ENCODE data around the gene MAGI2. TPM values are rescaled to one million over a fixed set of nuclear protein-coding genes. Genes with fewer than 3 reads are reported as not detected.
A peak's percentile ranks its signal among the peaks of the same experiment; 100 is the strongest.

The MAGI2 gene
- total and polyA plus RNA-seq, 2 experiments from 2014 or later = 3.5 to 4.1 TPM

DNA sequence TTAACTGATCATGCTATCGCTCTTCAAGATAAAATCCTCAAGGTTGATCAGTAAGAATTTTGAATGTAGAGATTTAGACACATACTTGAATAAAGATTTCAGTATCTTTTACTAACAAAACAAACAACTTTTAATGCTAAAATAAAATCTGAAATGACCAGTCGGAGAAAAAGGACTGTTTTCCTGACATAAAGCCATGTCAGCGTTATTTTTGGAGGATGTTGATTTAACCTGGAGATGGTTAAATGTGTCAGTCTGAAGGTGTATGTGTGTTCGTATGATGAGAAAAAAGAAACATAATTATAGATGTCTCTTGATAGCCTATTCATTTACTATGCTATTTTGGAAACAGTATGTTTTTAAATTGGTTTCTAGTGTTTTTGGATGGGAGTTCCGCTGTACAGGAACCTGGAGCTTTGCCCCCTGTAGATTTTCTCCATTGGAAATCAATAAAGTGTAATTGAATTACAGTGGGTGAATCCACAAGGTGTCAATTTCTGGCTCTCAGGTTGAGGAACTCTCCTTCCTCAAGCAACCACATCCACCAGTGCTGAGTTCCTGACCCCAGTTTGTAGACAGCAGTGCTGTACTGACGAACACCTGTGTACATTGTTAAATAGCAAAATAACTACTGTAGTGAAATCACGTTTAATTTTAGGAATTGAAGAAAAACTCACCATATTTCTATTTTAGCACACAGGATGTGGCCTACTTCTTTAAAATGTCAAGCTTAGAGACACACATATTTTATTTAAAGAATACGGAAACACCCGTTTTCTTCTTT, 670.1 kb downstream of the MAGI2 start:
- H3K36me3 ChIP-seq (ENCODE audit: low read depth) = no peaks in the 10 kb centered on the region
- in situ Hi-C loops (cut with MboI) = no loop called here
- 91 to 94% methylated on average over 9 of the region's 9 CpGs for WGBS, 2 experiments (ENCODE audit: low coverage in 1 of 2, low lambda C conversion rate in 2 of 2, missing lambda C conversion rate in 2 of 2)
- no peak for DNase-seq
- no peaks in the 10 kb centered on the region for H3K4me1 ChIP-seq (ENCODE audit: insufficient read depth)
- H3K27ac ChIP-seq = no peak overlapping the region
- no peak overlapping the region for H2AFZ ChIP-seq
- no peaks in the 10 kb centered on the region for H3F3A ChIP-seq (ENCODE audit: insufficient read depth)
- no peaks in the 10 kb centered on the region for H4K20me1 ChIP-seq (ENCODE audit: insufficient read depth)
- H3K4me2 ChIP-seq (ENCODE audit: unreplicated experiment) = no peak overlapping the region
- H3K4me3 ChIP-seq = no peak overlapping the region
- H3K27me3 ChIP-seq (replicated peaks; ENCODE audit: insufficient read depth) = no peaks in the 10 kb centered on the region
- H3K9me2 ChIP-seq (ENCODE audit: insufficient read depth) = no peaks in the 10 kb centered on the region
- H3K9me3 ChIP-seq (ENCODE audit: low read depth) = no peaks in the 10 kb centered on the region
- TF ChIP-seq EZH2phosphoT487 (IDR thresholded peaks at IDR 0.05; ENCODE audit: insufficient read depth, low read depth) (no peak), EZH2 (IDR thresholded peaks at IDR 0.05; ENCODE audit: insufficient read depth, poor library complexity, severe bottlenecking) (no peak)
- no peaks in the 10 kb centered on the region for H3K79me2 ChIP-seq (ENCODE audit: insufficient read depth)
- H3K9ac ChIP-seq = no peak overlapping the region

DNA sequence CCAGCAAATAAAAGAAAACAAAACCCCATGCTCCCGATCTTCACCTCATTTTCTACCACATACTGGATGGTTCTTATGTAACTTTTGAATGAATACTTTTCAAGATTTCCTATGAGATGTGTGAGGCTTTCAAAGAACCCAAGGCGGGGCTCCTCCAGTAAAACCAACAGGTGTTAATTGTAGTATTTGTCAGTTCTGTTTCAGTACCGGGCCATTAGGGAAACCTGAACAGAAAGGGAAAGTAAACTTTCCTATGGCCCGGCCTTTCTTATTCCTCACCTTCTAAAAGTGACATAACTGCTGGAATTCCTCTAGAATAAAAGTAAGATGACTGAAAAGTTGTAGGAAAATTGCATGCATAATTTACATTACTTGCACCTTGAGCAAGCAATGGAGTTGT, 672.9 kb downstream of the MAGI2 start:
- Histone ChIP-seq H3K4me3 (no peak overlapping the region), H3K36me3 (ENCODE audit: low read depth) (no peaks in the 10 kb centered on the region), H3K4me2 (ENCODE audit: unreplicated experiment) (no peak overlapping the region), H2AFZ (no peak overlapping the region), H3K9me2 (ENCODE audit: insufficient read depth) (no peaks in the 10 kb centered on the region), H3K4me1 (ENCODE audit: insufficient read depth) (peaks cover 8% of the 10 kb centered on the region; the same call in 1 of the 2 replicates), H3K9me3 (ENCODE audit: low read depth) (no peaks in the 10 kb centered on the region), H3K9ac (no peak overlapping the region), H3F3A (ENCODE audit: insufficient read depth) (0 out of 2 replicates have a peak, but pooled peaks cover 3% of the 10 kb centered on the region), H3K27ac (no peak overlapping the region), H3K27me3 (replicated peaks; ENCODE audit: insufficient read depth) (no peaks in the 10 kb centered on the region), H4K20me1 (ENCODE audit: insufficient read depth) (no peaks in the 10 kb centered on the region), H3K79me2 (ENCODE audit: insufficient read depth) (no peaks in the 10 kb centered on the region)
- in situ Hi-C loops (cut with MboI) = no loop called here
- 85 to 89% methylated on average over 4 of the region's 4 CpGs for WGBS, 2 experiments (ENCODE audit: low coverage in 1 of 2, low lambda C conversion rate in 2 of 2, missing lambda C conversion rate in 2 of 2)
- no peak for TF ChIP-seq EZH2phosphoT487 (IDR thresholded peaks at IDR 0.05; ENCODE audit: insufficient read depth, low read depth)
- no peak for TF ChIP-seq EZH2 (IDR thresholded peaks at IDR 0.05; ENCODE audit: insufficient read depth, poor library complexity, severe bottlenecking)
- no peak for DNase-seq

DNA sequence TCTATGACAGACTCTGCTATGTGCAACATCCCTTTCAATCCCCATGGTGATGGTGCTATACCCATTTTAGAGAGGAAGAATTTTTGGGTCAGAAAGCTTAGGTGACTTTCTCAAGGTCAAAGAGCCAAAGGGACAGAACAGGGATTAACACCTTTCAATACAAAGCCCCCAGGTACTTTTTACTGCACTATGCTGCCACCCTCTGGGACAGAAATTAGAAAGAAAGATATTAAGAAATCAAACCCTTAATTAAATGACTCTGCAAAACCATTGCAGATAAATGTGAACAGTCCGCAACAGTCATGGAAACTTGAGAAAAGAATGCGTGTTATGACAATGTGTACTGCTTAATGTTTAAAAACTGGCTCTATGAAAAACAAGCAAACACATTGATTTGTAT, 673.7 kb downstream of the MAGI2 start:
- Histone ChIP-seq H3K27me3 (replicated peaks; ENCODE audit: insufficient read depth) (no peaks in the 10 kb centered on the region), H2AFZ (no peak overlapping the region), H3K4me2 (ENCODE audit: unreplicated experiment) (no peak overlapping the region), H3K79me2 (ENCODE audit: insufficient read depth) (no peaks in the 10 kb centered on the region), H3K27ac (no peak overlapping the region), H3K4me1 (ENCODE audit: insufficient read depth) (peaks cover 8% of the 10 kb centered on the region; the same call in 1 of the 2 replicates), H3K9me2 (ENCODE audit: insufficient read depth) (no peaks in the 10 kb centered on the region), H3F3A (ENCODE audit: insufficient read depth) (0 out of 2 replicates have a peak, but pooled peaks cover 3% of the 10 kb centered on the region), H4K20me1 (ENCODE audit: insufficient read depth) (no peaks in the 10 kb centered on the region), H3K9me3 (ENCODE audit: low read depth) (no peaks in the 10 kb centered on the region), H3K36me3 (ENCODE audit: low read depth) (no peaks in the 10 kb centered on the region), H3K4me3 (no peak overlapping the region), H3K9ac (no peak overlapping the region)
- WGBS, 2 experiments (ENCODE audit: low coverage in 1 of 2, low lambda C conversion rate in 2 of 2, missing lambda C conversion rate in 2 of 2) = 89 to 95% methylated on average over 2 of the region's 2 CpGs
- in situ Hi-C loops (cut with MboI) = no loop called here
- DNase-seq = no peak
- TF ChIP-seq EZH2phosphoT487 (IDR thresholded peaks at IDR 0.05; ENCODE audit: insufficient read depth, low read depth) = no peak
- no peak for TF ChIP-seq EZH2 (IDR thresholded peaks at IDR 0.05; ENCODE audit: insufficient read depth, poor library complexity, severe bottlenecking)

DNA sequence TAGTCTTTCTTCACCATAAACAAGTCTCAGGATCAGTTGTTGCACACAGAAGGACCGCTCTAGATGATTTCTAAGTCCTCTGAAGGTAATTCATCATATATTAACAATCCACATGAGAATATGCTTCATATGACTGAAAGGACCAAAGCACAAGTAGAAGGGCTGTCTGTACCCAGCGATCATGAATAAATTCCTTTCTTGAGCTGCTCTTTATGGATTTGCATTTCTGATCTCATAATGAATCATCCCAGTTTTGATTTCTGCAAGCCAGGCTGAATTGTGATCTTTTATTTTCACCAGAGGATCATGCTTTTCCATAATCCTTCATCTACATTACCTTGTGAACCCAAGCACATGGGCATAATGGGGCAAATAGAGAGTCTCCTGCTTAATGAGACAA, 675.6 kb downstream of the MAGI2 start:
- H3K27ac ChIP-seq = no peak overlapping the region
- H3K27me3 ChIP-seq (replicated peaks; ENCODE audit: insufficient read depth) = no peaks in the 10 kb centered on the region
- no peaks in the 10 kb centered on the region for H4K20me1 ChIP-seq (ENCODE audit: insufficient read depth)
- no peak overlapping the region for H2AFZ ChIP-seq
- no peaks in the 10 kb centered on the region for H3K79me2 ChIP-seq (ENCODE audit: insufficient read depth)
- in situ Hi-C loops (cut with MboI) = no loop called here
- H3K4me3 ChIP-seq = no peak overlapping the region
- WGBS, 2 experiments (ENCODE audit: low coverage in 1 of 2, low lambda C conversion rate in 2 of 2, missing lambda C conversion rate in 2 of 2) = 91% methylated on average over 2 of the region's 2 CpGs
- no peaks in the 10 kb centered on the region for H3K9me2 ChIP-seq (ENCODE audit: insufficient read depth)
- no peaks in the 10 kb centered on the region for H3K36me3 ChIP-seq (ENCODE audit: low read depth)
- no peak overlapping the region for H3K9ac ChIP-seq
- DNase-seq = peak; percentile 39
- H3K9me3 ChIP-seq (ENCODE audit: low read depth) = no peaks in the 10 kb centered on the region
- H3K4me1 ChIP-seq (ENCODE audit: insufficient read depth) = peaks cover 8% of the 10 kb centered on the region; the same call in 1 of the 2 replicates
- no peak overlapping the region for H3K4me2 ChIP-seq (ENCODE audit: unreplicated experiment)
- 0 out of 2 replicates have a peak, but pooled peaks cover 3% of the 10 kb centered on the region for H3F3A ChIP-seq (ENCODE audit: insufficient read depth)
- no peak for TF ChIP-seq EZH2 (IDR thresholded peaks at IDR 0.05; ENCODE audit: insufficient read depth, poor library complexity, severe bottlenecking)
- no peak for TF ChIP-seq EZH2phosphoT487 (IDR thresholded peaks at IDR 0.05; ENCODE audit: insufficient read depth, low read depth)
